HL-60/S4 (cell line): ENCODE measurements around the gene GDAP1L1.

Source experiments
- in situ Hi-C: fragments of 300-500 bp; cut with MboI; formaldehyde crosslinking; loops from 2 replicates; pipeline ENCODE4 v1.14.3; 2022; ENCODE audit warnings: low sequenced_read_pairs

GDAP1L1 gene

DNA sequence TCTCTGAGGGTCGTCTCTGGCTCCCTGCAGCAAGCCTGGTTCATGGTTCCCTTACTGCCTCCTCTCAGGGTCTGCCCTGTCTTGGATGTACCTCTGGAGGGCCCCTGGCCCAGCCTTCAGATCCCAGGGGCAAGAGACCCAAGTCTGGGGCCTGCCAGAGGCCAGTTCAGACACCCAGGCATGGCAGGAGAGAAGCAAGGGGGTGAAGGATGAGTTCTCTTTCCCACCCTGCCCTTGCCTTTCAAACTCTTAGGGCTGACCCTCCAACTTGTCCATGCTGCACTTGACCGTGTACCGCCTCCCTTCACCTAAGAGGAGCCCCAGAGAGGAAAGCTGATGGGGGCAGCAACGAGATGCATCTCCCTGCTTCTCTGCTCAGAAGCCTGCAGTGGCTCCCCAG lies 4.2 kb downstream of the GDAP1L1 start:
- in situ Hi-C loops: no loop called here

DNA sequence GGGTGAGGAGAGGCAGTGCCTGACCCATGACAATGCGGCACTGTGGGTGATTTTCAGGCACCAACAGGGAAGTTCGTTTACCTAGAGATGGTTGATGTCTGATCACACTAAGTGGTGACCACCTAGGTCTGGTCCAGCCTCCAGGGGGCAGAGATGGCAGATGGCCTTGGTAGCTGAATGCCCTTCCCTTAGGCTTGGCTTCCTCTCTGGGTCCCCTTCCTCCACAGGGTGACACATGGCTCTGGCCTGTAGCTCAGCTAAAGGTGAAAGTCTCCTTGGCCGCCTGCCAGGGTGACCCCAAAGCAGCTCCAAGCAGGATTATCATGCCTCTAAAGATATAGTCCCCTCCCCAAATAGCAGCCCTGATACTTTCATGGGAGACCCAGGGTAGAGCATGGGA lies 6.4 kb downstream of the GDAP1L1 start:
- in situ Hi-C loops: no loop called here

DNA sequence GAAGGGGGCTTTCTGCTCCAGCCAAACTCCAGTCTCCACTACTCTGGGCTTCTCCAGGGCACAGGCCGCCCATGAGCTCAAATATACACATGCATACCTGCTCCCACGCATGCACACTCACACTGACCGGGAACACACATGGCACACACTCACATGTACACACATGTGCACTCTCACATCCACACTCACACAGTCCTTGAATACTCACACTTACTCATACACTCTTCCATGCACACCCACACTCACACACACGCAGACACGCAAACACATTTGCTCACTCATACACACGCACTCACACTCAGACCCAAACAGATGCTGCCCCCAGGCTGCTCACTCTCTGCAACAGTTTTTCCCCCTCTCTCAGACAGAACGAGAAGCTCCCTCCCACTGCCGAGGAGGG lies 7.0 kb downstream of the GDAP1L1 start:
- in situ Hi-C loops: no loop called here

GRCh38 chr20:44255942-44256341 lies 8.8 kb downstream of the GDAP1L1 start:
- in situ Hi-C loops: no loop called here

- in situ Hi-C loops: no loop called here
Measured at GRCh38 chr20:44256961-44257360, 9.9 kb downstream of the GDAP1L1 start.

GRCh38 chr20:44258226-44258890 lies 11.2 kb downstream of the GDAP1L1 start:
- in situ Hi-C loops: no loop called here

- in situ Hi-C loops: no loop called here
Measured at GRCh38 chr20:44264287-44264686, 17.2 kb downstream of the GDAP1L1 start.

- in situ Hi-C loops: no loop called here
Measured at GRCh38 chr20:44268802-44269201, 21.7 kb downstream of the GDAP1L1 start.

DNA sequence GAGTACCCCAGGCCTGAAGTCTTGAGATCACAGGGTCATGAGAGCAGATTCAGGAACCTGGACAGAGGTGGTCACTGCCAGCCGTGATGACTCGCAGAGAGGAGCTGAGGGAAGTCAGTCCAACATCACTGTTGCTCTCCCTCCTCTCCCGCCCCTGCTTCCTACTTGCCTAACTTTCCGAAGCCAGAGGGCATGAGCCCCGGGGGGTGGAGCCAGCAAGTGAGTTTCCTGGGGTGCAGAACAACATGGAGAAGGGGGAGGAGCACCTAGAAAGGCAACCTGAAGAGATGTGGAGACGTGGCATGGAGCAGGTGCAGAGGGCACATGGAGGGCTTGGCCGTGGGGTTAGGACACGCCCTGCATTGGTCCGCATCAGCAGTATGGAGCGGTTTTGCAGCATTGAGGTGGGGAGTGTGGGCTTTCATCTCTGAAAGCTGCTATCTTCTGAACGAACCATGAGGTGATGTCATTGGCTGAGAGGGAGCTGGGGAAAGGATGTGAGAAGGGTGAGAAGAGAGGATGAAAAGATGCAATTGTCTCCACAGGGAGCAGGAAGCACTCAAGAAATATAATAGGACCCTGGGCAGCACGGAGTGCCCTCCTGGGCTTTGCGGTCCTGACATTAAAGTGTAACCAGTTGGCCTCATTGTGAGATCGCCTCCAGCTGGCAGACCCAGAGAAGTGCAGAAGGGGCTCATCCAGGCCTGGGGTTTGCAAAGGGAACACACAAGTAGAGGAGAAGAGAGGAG lies 25.0 kb downstream of the GDAP1L1 start:
- in situ Hi-C loops: no loop called here

DNA sequence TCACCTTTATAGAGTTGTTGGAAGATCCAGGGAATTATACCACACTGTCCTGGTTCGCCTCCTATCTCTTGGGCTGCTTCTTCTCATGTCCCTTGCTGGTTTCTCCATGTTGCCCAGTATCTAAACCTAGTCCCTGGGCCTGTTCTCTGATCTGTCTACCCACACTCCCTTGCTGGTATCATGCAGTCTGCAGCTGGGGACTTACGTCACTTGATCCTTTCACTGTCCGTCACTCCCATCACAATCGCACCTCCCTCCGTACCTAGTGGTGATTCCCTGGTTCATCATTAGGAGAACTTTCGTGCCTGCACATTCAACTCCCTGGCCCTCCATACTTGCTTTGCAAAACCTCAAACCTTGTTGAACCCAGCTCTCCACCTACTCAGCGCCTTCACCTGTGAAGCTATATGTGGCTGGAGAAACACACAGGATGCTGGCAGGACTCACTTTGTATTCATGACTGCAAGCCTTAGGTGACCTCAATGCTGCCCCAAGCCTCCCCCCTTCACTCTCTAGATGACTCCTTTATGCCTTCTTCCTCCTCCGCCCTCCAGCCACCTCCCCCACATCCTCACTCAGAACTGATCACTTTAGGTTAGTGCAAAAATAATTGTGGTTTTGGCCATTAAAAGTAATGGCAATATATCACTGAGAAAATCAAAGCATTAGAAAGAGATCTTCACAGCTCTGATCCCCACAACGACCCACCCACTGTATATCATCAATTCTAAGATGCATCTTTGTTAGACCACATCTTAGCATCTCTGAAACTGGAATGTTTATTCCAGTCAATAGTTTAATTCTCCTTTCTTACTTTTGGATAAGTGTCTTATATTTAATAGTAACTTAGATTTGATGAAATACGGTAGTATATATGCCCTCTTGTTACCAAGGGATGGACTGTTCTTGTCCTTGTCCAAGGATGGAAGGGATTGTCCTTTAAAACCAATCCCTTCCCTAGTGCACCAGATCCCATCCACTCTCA lies 26.4 kb downstream of the GDAP1L1 start:
- in situ Hi-C loops: no loop called here

DNA sequence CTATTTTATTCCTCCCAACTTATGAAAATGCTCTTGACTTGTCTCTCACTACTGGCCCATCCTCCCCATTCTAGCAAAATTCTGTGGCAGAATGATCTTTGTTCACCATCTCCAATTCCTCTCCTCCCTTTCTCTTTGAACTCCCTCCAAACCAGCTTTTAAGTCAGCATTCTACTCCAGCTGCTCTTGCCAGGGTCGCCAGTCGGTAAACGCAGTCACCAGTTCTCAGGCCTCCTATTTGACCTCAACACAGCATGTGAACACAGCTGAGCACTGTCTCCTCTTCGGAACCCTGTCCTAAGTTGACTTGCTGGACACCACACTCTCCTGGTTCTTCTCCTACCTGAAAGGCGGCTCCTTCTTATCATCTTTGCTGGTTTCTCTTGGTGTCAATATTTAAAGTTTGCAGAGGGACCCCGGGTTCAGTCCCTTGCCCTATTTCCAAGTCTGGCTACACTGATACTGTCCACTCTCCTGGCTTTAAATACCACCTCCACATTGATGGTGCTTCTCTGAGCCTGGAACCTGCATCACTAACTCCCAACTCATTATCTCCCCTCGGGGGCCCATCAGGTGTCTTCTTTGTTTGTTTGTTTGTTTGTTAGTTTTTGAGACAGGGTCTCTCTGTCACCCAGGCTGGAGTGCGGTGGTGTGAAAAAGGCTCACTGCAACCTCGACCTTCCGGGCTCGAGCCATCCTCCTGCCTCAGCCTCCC lies 27.4 kb downstream of the GDAP1L1 start:
- in situ Hi-C loops: no loop called here

DNA sequence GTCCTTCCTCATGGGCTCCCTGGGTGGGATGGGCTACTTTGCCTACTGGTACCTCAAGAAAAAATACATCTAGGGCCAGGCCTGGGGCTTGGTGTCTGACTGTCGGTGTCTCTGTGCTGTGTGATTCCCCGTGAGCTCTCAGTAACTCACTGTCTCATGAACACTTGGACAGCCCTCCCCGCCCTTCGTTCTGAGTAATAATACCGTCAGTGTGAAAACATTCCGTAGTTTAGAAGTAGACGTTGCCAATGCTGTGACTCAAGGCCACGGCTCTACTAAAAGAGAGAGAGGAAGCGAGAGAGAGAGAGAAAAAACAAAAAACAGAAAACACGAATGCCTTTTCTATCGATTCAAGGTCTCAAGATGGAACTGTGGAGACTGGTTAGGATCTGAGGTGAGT lies 32.1 kb downstream of the GDAP1L1 start:
- in situ Hi-C loops: no loop called here

DNA sequence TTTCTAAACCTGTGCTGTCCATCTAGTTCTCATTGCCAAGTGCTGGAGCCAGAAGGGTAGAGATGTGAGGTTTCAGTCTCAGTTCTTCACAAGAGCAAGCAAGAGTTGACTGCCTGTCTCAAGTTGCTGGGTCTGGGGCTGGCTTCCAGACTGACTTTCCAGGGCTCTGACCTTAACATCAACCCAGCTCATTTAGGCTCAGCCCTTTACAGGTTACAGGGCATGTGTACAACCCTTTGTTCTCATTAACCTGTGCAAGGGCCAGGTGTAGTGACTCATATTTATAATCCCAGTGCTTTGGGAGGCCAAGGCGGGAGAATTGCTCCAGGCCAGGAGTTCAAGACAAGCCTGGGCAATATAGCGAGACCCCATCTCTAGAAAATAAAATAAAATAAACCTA lies 33.3 kb downstream of the GDAP1L1 start:
- in situ Hi-C loops: no loop called here

GRCh38 chr20:44282192-44282591 lies 35.1 kb downstream of the GDAP1L1 start:
- in situ Hi-C loops: no loop called here

GRCh38 chr20:44284032-44284431 lies 36.9 kb downstream of the GDAP1L1 start:
- in situ Hi-C loops: no loop called here

DNA sequence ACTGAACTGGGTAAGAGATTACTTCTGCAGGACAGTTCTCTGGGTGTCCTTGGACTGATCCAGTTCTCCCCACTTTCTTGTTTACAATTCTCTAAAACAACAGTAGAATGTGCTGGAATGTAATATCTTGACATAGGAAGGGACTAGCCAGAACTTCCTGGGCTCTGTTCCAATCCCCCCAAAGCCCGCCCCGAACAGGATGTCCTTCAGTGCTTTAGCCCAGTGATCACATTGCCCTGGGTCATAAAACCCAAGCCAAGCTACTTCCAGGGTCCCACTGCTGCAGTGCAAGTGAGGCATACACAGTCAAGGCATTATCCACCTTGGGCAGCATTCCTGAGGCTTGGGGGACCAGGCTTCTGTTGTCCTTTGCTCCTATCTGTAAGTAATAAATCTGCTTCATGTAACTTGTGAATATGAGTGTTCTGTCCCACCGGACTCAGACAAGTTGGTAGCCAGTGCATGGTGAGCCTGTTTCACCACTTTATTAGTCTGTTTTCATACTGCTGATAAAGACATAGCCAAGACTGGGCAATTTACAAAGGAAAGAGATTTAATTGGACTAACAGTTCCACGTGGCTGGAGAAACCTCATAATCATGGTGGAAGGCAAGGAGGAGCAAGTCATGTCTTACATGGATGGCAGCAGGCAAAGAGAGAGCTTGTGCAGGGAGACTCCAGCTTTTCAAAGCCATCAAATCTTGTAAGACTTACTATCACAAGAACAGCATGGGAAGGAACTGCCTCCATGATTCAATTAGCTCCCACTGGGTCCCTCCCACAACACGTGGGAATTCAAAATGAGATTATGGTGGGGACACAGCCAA lies 40.4 kb downstream of the GDAP1L1 start:
- in situ Hi-C loops: no loop called here

- in situ Hi-C loops: no loop called here
Measured at GRCh38 chr20:44288252-44288651, 41.1 kb downstream of the GDAP1L1 start.

GRCh38 chr20:44291754-44292153 lies 44.6 kb downstream of the GDAP1L1 start:
- in situ Hi-C loops: no loop called here

GRCh38 chr20:44296011-44296410 lies 48.9 kb downstream of the GDAP1L1 start:
- in situ Hi-C loops: no loop called here

- in situ Hi-C loops: no loop called here
Measured at GRCh38 chr20:44297721-44298120, 50.6 kb downstream of the GDAP1L1 start.
